GM21360 (cell line): ENCODE data around the gene PSME1.

Experiments
- ATAC-seq: cut with Tn5 transposase; IDR thresholded peaks from one replicate; pipeline ENCODE4 v1.9.1; 2021; ENCODE audit warnings: mild to moderate bottlenecking, moderate library complexity; ENCODE audit not compliant: unreplicated experiment

PSME1 gene

DNA sequence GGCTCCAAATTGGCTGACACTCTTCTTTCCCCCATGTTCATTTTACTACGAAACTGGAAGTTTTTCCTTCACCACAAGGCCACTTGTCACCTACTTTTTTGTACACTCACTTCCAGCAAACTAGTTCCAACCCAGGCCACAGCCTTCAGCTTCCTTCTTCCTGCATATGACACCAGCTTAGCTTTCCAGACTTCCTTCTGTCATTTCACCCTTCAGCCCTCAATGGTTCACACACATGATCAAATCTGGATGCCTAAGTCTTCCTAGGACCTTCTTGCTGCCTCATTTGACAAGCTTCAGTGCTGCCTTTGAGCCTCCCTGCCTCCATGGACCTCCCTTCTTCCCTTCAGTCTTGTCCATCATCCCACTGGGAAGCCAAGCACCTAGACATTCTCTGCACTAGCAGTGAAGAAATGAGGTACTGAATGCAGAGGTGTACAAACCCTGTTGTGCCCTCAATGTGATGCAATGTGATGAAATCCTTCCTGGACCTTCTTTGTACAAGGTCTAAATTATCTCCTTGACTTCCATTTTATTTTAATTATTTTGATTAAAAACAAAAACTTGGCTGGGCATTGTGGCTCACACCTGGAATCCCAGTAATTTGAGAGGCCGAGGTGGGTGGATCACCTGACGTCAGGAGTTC is 31.6 kb downstream of the PSME1 start:
- ATAC-seq: no peak

DNA sequence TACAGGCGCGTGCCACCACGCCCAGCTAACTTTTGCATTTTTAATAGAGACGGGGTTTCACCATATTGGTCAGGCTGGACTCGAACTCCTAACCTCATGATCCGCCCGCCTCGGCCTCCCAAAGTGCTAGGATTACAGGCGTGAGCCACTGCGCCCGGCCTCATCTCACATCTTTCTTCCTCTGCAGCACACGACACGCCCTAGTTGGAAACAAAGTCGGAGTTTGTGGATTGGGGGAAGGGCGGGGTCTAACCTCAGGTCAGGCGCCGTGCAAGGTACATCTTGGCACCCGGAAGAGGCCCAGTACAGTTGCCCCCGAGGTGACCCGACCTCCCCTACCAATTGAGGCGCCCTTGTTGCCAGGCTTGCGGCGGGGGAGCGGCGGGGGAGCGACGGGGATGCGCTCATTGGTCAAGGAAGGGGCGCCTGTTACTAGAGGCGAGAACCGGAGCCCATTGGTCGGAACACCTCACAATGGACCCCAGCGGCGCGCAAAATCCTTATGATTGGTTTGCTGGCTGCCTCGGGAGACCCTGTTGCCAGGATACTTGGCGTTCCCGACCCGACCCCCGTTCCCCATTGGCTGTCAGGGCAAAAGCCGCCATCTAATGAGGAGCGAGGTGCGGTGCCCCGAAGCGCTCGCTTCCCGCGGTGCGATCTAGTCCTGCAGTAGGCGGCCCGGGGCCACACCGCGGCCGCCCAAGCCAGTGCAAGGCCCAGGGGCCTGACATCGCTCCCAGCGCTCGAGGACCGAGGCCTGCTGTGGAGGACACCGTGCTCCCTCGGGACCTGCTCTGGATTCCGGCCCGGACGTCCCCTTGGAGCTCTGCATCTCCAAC is 35.6 kb downstream of the PSME1 start, which contains the start of gene REC8:
REC8 (plus strand) TSS at position 659 of the 839 bp plus-strand sequence. CDS start 473 bp downstream, outside the sequence.
- peak; percentile 70 for ATAC-seq

DNA sequence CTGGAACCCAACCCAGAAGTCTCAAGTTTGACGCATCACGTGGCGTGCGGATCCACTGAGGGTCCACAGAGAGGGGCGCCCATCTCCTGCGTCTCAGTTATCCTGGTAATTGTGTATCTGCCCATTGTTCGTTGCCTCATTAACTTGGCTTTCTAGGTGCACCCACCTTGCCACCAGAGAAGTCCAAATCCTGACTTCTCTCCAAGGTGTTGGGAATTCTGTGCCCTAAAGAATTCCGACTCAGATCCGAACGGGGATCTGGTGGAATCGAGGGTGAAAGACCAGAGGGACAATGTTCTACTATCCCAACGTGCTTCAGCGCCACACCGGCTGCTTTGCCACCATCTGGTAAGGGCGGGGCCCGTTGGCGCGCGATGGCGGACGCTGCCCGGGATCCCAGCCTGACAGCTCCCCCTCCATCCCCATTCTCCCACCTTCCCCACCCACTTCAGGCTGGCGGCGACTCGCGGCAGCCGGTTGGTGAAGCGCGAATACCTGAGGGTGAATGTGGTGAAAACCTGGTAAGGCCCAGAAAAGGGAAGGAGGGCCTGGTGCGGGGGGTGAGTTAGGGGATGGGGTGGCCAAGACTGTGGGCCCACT is 36.4 kb downstream of the PSME1 start:
- ATAC-seq: no peak

DNA sequence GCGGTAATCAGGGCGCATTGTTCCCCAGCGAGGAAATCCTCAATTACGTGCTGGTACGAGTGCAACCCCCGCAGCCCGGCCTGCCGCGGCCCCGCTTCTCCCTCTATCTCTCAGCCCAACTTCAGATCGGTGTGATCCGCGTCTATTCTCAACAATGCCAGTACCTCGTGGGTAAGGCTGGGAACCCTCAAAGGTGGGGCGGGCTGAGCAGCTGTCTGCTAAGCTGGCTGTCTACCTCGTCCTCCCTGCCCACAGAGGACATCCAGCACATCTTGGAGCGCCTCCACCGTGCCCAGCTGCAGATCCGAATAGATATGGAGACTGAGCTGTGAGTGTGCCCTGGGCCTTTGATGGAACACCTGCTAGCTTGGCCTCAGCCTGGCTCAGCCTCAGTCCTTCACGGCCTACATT is 36.9 kb downstream of the PSME1 start:
- no peak for ATAC-seq

DNA sequence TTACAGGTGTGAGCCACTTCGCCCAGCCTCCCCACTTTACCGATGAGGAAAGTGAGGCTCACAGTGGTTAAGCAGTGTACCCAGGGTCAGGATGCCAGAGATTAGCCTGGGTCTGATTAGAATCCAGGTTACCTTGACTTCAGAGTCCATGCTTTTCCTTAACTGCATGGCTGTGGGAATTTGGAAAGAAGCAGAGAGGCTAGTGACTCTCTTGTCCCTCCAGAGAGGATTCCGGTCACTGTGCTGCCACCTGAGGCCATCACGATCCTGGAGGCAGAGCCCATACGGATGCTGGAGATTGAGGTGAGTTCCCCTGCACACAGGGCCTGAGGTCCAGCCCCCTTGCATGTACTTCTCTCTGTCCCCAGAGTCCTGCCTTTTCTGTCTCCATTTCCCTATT is 40.6 kb downstream of the PSME1 start:
- ATAC-seq: no peak

DNA sequence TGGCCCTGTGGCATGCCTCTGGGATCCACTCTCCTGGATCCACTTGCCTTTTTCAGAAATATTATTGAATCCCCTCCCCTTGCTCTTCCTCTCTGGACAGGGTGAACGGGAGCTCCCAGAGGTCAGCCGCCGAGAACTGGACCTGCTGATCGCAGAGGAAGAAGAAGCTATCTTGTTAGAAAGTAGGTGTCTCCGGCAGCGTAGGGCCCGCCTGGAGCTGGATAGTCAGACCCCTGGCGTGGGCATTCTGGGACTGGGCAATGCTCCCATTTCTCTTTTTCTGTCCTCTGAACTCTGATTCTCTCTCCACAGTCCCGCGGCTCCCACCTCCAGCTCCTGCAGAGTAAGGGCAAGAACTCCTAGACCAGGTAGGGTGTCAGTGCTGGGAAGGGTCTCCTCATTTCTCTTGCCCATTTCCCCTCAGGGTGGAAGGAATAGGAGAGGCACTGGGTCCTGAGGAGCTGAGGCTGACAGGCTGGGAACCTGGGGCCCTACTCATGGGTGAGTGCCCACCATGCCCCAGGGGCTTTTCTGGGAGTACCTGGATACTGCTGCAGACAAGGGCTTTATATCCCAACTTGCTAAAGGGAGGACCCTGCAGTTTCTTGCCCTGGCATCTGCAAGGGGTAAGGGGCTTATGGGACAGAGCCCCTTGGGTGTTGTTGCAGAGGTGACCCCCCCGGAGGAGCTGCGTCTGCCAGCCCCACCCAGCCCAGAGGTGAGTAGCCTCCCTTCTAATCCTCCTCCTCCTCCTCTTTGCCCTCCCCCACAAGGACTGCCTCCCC is 41.2 kb downstream of the PSME1 start:
- no peak for ATAC-seq

DNA sequence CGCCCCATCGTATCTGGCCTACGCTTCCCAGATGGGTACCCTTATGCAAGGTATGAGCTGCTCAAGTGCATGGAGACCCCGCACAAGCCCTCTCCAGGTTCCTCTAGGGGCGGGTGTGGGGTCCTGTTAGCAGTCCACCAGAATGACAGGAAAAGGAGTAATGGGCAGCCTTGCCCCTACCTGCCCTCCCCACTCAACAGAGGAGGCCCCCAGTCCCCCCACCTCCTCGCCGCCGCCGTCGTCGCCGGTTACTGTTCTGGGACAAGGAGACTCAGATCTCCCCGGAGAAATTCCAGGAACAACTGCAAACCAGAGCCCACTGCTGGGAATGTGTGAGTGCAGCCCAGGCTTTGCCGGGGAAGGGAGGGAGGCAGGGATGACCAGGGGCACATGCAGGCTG is 41.9 kb downstream of the PSME1 start:
- ATAC-seq: no peak

DNA sequence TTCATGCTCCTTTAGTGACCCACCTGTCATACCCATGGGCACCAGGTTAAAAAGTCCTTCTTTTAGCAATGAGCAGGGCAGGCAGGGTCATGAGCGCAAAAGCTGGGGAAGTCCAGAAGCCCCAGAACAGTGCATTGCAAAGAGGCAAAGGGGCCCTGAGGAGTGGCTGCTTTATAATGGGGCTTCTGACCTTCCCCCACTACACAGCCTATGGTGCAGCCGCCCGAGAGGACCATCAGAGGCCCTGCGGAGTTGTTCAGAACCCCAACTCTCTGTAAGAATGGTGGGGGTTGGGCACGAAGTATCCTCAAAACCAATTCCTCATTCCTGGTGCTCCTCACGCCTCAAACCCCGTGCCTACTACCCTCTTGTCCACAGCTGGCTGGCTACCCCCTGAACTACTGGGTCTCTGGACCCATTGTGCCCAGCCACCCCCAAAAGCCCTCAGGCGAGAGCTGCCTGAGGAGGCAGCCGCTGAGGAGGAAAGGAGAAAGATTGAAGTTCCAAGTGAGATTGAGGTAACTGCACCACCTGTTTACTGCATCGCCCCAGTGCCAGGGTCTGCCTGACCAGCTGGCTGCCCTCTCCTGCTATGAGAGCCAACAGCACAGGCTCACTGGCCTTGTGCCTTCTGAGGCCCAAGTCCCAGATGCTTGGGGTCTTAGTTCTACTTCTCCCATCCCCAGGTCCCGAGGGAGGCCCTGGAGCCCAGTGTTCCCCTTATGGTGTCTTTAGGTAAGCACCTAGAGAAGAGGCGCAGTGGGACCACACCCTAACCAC is 42.6 kb downstream of the PSME1 start:
- no peak for ATAC-seq

DNA sequence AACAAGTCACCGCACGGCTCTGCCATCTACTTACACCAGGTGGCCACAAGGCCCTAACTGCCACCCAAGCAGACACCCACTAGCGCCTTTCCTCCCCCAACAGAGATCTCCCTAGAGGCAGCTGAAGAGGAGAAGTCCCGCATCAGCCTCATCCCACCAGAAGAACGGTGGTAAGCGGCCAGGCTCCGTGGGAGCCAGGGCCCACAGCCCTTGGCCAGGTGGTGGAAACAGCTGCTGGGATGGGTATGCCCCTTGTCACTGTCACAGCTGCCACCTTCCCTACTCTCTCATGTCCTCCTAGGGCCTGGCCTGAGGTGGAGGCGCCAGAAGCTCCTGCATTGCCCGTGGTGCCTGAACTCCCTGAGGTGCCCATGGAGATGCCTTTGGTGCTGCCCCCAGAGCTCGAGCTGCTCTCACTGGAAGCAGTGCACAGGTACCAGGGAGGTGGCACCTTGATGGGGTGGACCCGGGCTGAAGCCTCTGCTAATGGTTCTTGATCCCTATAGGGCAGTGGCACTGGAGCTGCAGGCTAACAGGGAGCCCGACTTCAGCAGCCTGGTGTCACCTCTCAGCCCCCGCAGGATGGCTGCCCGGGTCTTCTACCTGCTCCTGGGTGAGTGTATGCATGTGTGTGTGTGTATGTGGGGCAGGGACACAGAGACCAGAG is 43.4 kb downstream of the PSME1 start:
- no peak for ATAC-seq

DNA sequence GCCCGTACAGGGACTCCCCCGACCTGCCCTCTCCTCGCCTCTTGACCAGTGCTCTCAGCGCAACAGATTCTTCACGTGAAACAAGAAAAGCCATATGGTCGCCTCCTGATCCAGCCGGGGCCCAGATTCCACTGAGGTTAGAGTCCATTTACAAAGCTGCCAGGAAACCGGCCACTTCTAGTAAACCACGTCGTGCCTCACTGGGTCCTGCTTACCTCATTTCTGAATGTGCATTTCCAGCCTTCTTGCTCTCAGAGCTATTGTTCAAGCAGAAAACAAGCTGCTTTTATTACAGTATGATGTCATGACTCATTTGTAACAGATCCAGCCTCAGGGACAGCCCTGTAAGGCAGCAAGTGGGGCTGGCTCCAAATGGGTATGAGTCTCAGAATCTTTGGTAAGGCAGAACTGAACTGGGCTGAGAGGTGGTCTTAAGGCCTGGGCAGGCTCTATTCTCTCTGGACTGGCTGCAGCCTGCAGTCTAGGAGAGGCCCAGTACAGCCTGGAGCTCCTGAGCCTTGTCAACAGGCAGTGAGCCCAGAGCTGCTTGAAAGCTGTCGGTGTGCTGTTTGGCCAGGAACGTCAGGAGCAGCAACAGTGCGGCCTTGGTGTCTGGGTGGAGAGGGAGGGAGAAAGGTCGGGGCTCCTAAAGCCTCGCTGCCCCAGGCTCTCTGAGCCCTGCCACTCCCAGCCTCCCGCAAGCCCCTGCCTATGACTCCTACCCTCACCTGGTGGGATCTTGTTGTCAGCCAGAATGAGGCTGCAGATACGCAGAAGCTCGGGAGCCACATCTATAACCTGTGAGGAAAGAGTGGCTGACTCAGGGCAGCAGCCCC is 44.2 kb downstream of the PSME1 start:
- ATAC-seq: no peak

DNA sequence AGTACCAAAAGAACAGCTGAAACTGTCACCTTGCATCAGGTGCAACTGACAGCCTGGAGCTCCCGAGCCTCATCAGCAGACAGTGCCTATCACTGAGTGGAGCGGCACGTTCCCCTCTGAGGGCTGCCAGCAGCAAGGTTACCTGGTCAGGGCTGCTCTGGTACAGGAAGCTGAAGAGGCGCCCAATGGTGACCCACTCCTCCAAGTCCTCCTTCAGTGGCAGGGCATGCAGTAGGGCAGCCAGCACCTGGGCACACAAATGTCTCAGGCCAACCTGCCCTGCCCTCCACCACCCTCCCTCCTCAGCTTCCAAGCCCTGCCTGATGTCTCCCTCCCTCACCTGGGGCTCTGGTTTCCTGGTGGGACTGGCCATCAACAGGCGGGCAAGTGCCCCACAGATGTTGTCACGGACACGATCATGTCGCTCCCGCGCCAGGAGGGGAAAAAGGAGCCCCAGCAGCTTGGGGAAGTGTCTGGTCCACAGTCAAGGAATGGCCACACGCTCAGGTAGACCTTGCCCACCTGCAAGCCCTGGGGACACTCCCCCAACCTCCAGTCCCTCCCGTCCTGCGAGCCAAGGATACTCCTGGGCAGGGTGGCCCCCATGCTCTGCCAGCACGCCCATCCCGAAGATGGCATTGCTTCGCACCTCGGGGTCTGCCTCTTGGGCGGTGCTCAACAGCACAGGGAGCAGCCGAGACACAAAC is 45.5 kb downstream of the PSME1 start:
- no peak for ATAC-seq

DNA sequence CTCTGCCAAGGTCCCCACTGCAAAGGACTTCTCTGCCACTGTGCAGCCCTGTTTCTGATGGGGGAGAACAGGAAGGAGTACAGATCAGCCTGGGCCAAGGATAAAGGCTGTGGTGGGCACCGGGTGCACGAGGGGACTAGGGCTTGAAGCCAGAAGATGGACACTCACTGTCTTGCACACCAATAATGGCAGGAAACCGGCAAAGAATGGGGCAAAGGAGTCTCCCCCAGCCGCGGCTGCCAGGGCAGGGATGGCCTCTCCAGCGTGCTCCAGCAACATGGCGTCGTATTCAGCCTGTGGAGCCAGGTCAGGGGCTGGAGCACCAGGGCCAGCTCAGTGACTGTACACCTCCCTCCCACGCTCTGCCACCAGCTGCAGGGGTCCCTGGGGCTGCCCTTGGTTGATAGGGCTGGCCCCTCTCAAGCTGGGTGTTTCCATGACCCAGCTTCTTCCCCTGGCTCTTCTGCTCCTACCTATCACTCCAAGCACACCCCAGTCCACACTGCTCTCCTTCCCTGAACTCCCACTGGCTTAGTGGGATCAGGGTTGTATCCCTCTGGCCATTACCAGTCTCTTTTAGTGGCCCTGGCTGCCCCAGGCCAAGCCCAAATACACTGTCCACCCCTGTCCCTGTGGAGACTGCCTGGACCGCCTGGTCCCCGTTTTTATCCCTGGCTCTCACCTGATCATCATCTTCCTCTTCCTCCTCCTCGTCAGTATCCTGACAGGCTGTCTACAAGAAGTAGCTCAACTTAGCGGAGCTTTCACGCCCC is 46.3 kb downstream of the PSME1 start:
- ATAC-seq: no peak

DNA sequence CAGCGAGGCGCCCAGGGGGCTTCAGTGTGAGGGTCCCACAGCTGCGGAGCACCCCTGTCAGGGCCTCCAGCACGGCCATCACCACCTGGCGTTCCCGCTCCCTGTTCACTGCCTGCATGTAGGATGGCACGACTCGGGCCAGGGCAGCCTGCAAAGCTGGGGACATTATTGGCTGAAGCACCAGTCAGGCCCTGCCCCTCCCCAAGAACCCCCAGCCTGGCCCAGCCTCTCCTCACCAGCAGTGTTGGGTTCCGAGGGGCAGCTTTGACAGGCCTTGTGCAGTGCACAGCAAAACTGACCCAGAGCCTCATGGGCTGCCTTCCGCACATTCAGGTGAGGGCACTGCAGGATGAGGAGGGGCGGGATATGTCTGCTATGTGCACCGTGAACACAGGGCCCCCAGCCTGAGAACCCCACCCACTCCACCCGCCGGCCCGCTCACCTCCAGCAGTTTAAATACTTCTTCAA is 47.1 kb downstream of the PSME1 start:
- ATAC-seq: no peak

DNA sequence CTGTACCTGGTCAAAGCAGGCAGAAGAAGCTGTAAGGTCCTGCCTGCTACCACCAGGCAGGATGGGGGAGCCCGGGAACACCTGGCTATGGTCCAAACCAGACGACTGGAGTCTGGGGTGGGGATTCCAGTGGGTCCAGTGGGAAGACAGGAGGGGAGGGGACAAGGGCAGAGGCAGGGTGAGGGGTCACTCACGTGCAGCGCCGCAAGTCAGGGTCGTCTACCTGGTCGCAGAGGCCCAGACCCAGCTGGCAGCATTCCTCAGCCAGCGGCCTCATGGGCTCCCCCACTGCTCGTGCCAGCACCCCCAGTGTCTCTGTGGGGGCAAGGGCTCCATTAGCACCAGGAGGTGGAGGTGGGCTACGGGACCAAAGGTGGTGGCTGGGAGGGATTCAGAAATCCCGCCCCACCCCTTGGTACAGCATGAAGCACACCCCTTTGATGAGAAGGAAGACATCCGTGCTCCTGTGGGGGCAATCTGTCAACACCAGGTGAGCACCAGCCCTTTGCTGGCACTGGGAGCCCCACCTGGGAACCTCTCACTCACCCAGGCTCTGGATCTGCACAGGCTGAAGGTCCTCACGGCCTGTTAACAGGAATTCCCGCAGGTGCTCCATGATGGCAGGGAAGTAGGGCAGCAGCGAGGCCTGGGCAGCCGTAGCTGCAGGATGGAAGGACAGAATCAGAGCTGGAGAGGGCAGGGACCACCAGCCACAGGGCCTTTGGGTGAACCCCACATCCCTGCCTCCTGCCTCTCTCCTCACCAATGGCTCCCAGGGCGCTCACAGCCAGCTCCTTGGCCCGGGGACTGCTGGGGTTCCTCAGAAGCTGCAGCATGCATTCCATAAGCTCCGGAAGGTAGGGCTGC is 48.3 kb downstream of the PSME1 start:
- ATAC-seq: no peak

DNA sequence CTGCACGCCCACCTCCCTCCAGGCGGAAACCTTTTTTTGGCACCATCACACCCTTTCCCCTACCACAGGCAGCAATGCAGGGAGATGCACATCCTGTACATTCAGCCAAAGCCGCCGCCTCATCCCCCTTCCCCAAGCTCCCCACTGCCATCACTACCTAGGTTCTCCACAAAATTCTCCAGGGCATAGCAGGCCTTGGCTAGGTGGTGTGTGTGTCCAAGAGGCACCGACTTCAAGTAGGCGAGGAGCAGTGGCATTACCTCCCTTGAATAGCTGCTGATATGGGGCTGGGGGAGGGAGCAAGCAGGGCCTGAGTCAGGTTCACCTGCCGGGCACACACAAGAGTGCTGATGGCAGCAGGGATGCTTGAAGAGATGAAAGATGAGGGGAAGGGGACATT is 49.0 kb downstream of the PSME1 start:
- no peak for ATAC-seq

DNA sequence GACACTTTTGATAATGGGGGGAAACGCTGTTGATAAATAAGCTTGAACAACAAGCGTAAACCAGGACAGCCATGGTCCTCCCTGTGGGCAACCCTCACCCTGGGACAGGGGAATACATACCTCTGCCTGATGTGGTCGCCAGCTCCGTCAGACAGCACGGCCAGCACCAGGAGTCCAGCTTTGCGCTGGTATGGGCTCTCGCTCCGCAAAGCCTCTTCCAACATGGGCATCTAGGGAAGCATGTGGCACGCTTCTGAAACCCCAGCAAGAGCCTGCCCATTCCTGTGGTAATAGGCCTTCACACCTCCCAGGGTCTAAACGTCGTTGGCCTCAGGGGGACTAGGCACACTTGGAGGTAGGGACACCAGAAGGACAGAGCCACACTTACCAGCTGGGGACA is 49.7 kb downstream of the PSME1 start:
- no peak for ATAC-seq
